Immature natural killer cell (primary cell): ENCODE measurements around the gene DLEC1. TPM values are rescaled to one million over a fixed set of nuclear protein-coding genes. Genes with fewer than 3 reads are reported as not detected.

Experiments
- DNase-seq, 3 donors: peaks; one replicate each; pipeline ENCODE4 v3.0.0; 2022; ENCODE audit warnings: mixed read lengths in 1 of 3
- H3K27ac Mint-ChIP-seq, 6 donors: one replicate each; pipeline ENCODE4 v1.8.0; 2020; ENCODE audit warnings: mixed read lengths in 6 of 6, mild to moderate bottlenecking in 5 of 6, inconsistent platforms in 4 of 6, moderate library complexity in 3 of 6
- H3K27me3 Mint-ChIP-seq, 3 donors: one replicate each; pipeline ENCODE4 v1.8.0; 2020 to 2021; ENCODE audit warnings: low read depth in 3 of 3, mild to moderate bottlenecking in 3 of 3, mixed read lengths in 3 of 3, moderate library complexity in 3 of 3, inconsistent platforms in 1 of 3
- H3K36me3 Mint-ChIP-seq, 3 donors: one replicate each; pipeline ENCODE4 v1.8.0; 2020; ENCODE audit warnings: mixed read lengths in 3 of 3, inconsistent platforms in 2 of 3, mild to moderate bottlenecking in 2 of 3
- H3K4me1 Mint-ChIP-seq, 2 donors: one replicate each; pipeline ENCODE4 v1.8.0; 2020; ENCODE audit warnings: inconsistent platforms in 2 of 2, mild to moderate bottlenecking in 2 of 2, mixed read lengths in 2 of 2, moderate library complexity in 1 of 2
- H3K4me3 Mint-ChIP-seq, 5 donors: one replicate each; pipeline ENCODE4 v1.8.0; 2020; ENCODE audit warnings: mild to moderate bottlenecking in 5 of 5, mixed read lengths in 5 of 5, inconsistent platforms in 3 of 5, moderate library complexity in 3 of 5
- H3K9me3 Mint-ChIP-seq, 6 donors: one replicate each; pipeline ENCODE4 v1.8.0; 2020; ENCODE audit warnings: mild to moderate bottlenecking in 6 of 6, mixed read lengths in 6 of 6, inconsistent platforms in 4 of 6, moderate library complexity in 3 of 6
- polyA plus RNA-seq, 3 donors: library from polyadenylated mRNA; unstranded; fragments of 300-500 nt; fragmentation: Illumina TruSeq; gene quantifications; one replicate each; pipeline ENCODE4 v1.2.3, GENCODE V29; 2021

DLEC1 gene
- polyA plus RNA-seq, 3 donors from 2014 or later, result 0.16 to 2.4 (median 0.84) TPM

GRCh38 chr3:37995652-37996641 lies 43.1 kb upstream of the DLEC1 start:
- Mint-ChIP-seq H3K36me3 (peaks cover 5 to 9% (median 8%) of the 10 kb centered on the region in 3 donors), H3K4me1 (peaks cover 58% of the 10 kb centered on the region in 2 donors), H3K27me3 (peaks cover 0 to 5% (median 4%) of the 10 kb centered on the region in 3 donors), H3K4me3 (peak overlapping the region in 3 of 5 donors; percentile 11 to 97 (median 97)), H3K9me3 (no peaks in the 10 kb centered on the region), H3K27ac (peak overlapping the region; percentile 85 to 94 (median 92))
- no peak for DNase-seq

- DNase-seq, result peak; percentile 72 to 79 (median 73)
- Mint-ChIP-seq H3K27ac (peak overlapping the region; percentile 67 to 94 (median 90)), H3K4me3 (peak overlapping the region; percentile 56 to 72 (median 62)), H3K27me3 (peaks cover 0 to 5% (median 4%) of the 10 kb centered on the region in 3 donors), H3K9me3 (no peaks in the 10 kb centered on the region), H3K4me1 (peaks cover 58% of the 10 kb centered on the region in 2 donors), H3K36me3 (peaks cover 5 to 9% (median 8%) of the 10 kb centered on the region in 3 donors)
Measured at GRCh38 chr3:37996785-37997301, 42.2 kb upstream of the DLEC1 start.

- Mint-ChIP-seq H3K27me3 (peaks cover 0 to 5% (median 4%) of the 10 kb centered on the region in 3 donors), H3K4me1 (peaks cover 58% of the 10 kb centered on the region in 2 donors), H3K36me3 (peaks cover 5 to 9% (median 8%) of the 10 kb centered on the region in 3 donors), H3K27ac (peak overlapping the region in 5 of 6 donors; percentile 85 to 94 (median 91)), H3K4me3 (peak overlapping the region in 1 of 5 donors; percentile 72), H3K9me3 (no peaks in the 10 kb centered on the region)
- no peak for DNase-seq
Measured at GRCh38 chr3:37997342-37997741, 41.7 kb upstream of the DLEC1 start.

- DNase-seq, result no peak
- no peaks in the 10 kb centered on the region for H3K9me3 Mint-ChIP-seq
- H3K36me3 Mint-ChIP-seq, result peaks cover 5 to 9% (median 8%) of the 10 kb centered on the region in 3 donors
- peaks cover 0 to 5% (median 4%) of the 10 kb centered on the region in 3 donors for H3K27me3 Mint-ChIP-seq
- H3K4me3 Mint-ChIP-seq, result peak overlapping the region in 1 of 5 donors; percentile 72
- peaks cover 57 to 58% of the 10 kb centered on the region in 2 donors for H3K4me1 Mint-ChIP-seq
- peak overlapping the region; percentile 90 to 98 (median 95) for H3K27ac Mint-ChIP-seq
Measured at GRCh38 chr3:37997791-37998370, 41.1 kb upstream of the DLEC1 start.

- Mint-ChIP-seq H3K36me3 (peaks cover 5 to 14% (median 8%) of the 10 kb centered on the region in 3 donors), H3K9me3 (no peaks in the 10 kb centered on the region), H3K27me3 (peaks cover 0 to 4% (median 4%) of the 10 kb centered on the region in 3 donors), H3K4me1 (peaks cover 44 to 49% of the 10 kb centered on the region in 2 donors), H3K27ac (peak overlapping the region; percentile 43 to 95 (median 83)), H3K4me3 (peak overlapping the region in 3 of 5 donors; percentile 46 to 59 (median 46))
- no peak for DNase-seq
Measured at GRCh38 chr3:37999836-38000235, 39.2 kb upstream of the DLEC1 start.

GRCh38 chr3:38000242-38000916 lies 38.6 kb upstream of the DLEC1 start:
- peaks cover 5 to 16% (median 8%) of the 10 kb centered on the region in 3 donors for H3K36me3 Mint-ChIP-seq
- peak overlapping the region in 5 of 6 donors; percentile 26 to 90 (median 50) for H3K27ac Mint-ChIP-seq
- no peaks in the 10 kb centered on the region for H3K9me3 Mint-ChIP-seq
- no peak for DNase-seq
- peaks cover 40 to 48% of the 10 kb centered on the region in 2 donors for H3K4me1 Mint-ChIP-seq
- peaks cover 0 to 4% (median 4%) of the 10 kb centered on the region in 3 donors for H3K27me3 Mint-ChIP-seq
- H3K4me3 Mint-ChIP-seq, result no peak overlapping the region

- no peak for DNase-seq
- H3K27ac Mint-ChIP-seq, result peak overlapping the region in 1 of 6 donors; percentile 40
- H3K36me3 Mint-ChIP-seq, result peaks cover 5 to 18% (median 8%) of the 10 kb centered on the region in 3 donors
- peaks cover 0 to 4% (median 4%) of the 10 kb centered on the region in 3 donors for H3K27me3 Mint-ChIP-seq
- H3K4me3 Mint-ChIP-seq, result no peak overlapping the region
- peaks cover 33 to 41% of the 10 kb centered on the region in 2 donors for H3K4me1 Mint-ChIP-seq
- H3K9me3 Mint-ChIP-seq, result no peaks in the 10 kb centered on the region
Measured at GRCh38 chr3:38000965-38001455, 38.0 kb upstream of the DLEC1 start.

- H3K27ac Mint-ChIP-seq, result no peak overlapping the region
- H3K4me3 Mint-ChIP-seq, result no peak overlapping the region
- H3K4me1 Mint-ChIP-seq, result peaks cover 28 to 37% of the 10 kb centered on the region in 2 donors
- peaks cover 0 to 4% (median 4%) of the 10 kb centered on the region in 3 donors for H3K27me3 Mint-ChIP-seq
- H3K36me3 Mint-ChIP-seq, result peaks cover 4 to 14% (median 5%) of the 10 kb centered on the region in 3 donors
- no peaks in the 10 kb centered on the region for H3K9me3 Mint-ChIP-seq
- DNase-seq, result no peak
Measured at GRCh38 chr3:38001456-38002081, 37.4 kb upstream of the DLEC1 start.

- DNase-seq, result no peak
- Mint-ChIP-seq H3K27me3 (peaks cover 0 to 4% (median 1%) of the 10 kb centered on the region in 3 donors), H3K36me3 (peaks cover 0 to 9% (median 0%) of the 10 kb centered on the region in 3 donors), H3K4me1 (peaks cover 21 to 29% of the 10 kb centered on the region in 2 donors), H3K4me3 (no peak overlapping the region), H3K27ac (no peak overlapping the region), H3K9me3 (no peaks in the 10 kb centered on the region)
Measured at GRCh38 chr3:38002291-38002876, 36.6 kb upstream of the DLEC1 start.

- H3K4me3 Mint-ChIP-seq, result no peak overlapping the region
- DNase-seq, result no peak
- peaks cover 21 to 27% of the 10 kb centered on the region in 2 donors for H3K4me1 Mint-ChIP-seq
- peaks cover 0 to 9% (median 0%) of the 10 kb centered on the region in 3 donors for H3K36me3 Mint-ChIP-seq
- no peak overlapping the region for H3K27ac Mint-ChIP-seq
- no peaks in the 10 kb centered on the region for H3K9me3 Mint-ChIP-seq
- peaks cover 0 to 4% (median 1%) of the 10 kb centered on the region in 3 donors for H3K27me3 Mint-ChIP-seq
Measured at GRCh38 chr3:38002940-38003339, 36.1 kb upstream of the DLEC1 start.

- H3K9me3 Mint-ChIP-seq, result no peaks in the 10 kb centered on the region
- H3K27me3 Mint-ChIP-seq, result peaks cover 0 to 4% (median 1%) of the 10 kb centered on the region in 3 donors
- H3K36me3 Mint-ChIP-seq, result peaks cover 0 to 9% (median 0%) of the 10 kb centered on the region in 3 donors
- H3K4me1 Mint-ChIP-seq, result peaks cover 19 to 22% of the 10 kb centered on the region in 2 donors
- H3K4me3 Mint-ChIP-seq, result no peak overlapping the region
- peak overlapping the region in 3 of 6 donors; percentile 56 to 80 (median 60) for H3K27ac Mint-ChIP-seq
- DNase-seq, result peak; percentile 33 to 51 (median 35)
Measured at GRCh38 chr3:38003371-38003816, 35.6 kb upstream of the DLEC1 start.

GRCh38 chr3:38003817-38004414 lies 35.1 kb upstream of the DLEC1 start:
- no peak for DNase-seq
- Mint-ChIP-seq H3K27ac (peak overlapping the region in 3 of 6 donors; percentile 67 to 79 (median 69)), H3K27me3 (peaks cover 0 to 4% (median 1%) of the 10 kb centered on the region in 3 donors), H3K4me3 (no peak overlapping the region), H3K9me3 (no peaks in the 10 kb centered on the region), H3K4me1 (peaks cover 14 to 18% of the 10 kb centered on the region in 2 donors), H3K36me3 (peaks cover 0 to 9% (median 0%) of the 10 kb centered on the region in 3 donors)
